ENCODE results near the gene HES5. TPM values are rescaled to one million over a fixed set of nuclear protein-coding genes. Genes with fewer than 3 reads are reported as not detected.

HES5 gene
- total and polyA plus RNA-seq, 2 of the 13 experiments (the other 11 are each of a cell fraction or from before 2014, with no cell fraction given) = not detected

GRCh38 chr1:2530513-2531361 lies 674 bp upstream of the HES5 start:
- Histone ChIP-seq H3K4me2 (ENCODE audit: low read depth, low read length) (peak overlapping the region; percentile 87; the same call in 1 of the 2 replicates), H3K9me3 (ENCODE audit: low read length) (no peaks in the 10 kb centered on the region), H3K36me3 (replicated peaks in 1 of 2; ENCODE audit: control insufficient read depth in 1 of 2, insufficient read depth in 2 of 2, low read length in 2 of 2) (no peaks in the 10 kb centered on the region), H4K20me1 (ENCODE audit: insufficient read depth, low read length) (peaks cover 2% of the 10 kb centered on the region; the same call in 1 of the 2 replicates), H3K27me3 (ENCODE audit: control insufficient read depth in 1 of 2, insufficient read depth in 2 of 2, low read length in 2 of 2) (peaks cover 21 to 82% of the 10 kb centered on the region in 2 experiments), H2AFZ (ENCODE audit: low read length) (no peak overlapping the region), H3K9ac (ENCODE audit: insufficient read depth, low read depth, low read length) (no peak overlapping the region), H3K79me2 (ENCODE audit: insufficient read depth, low read length) (peaks cover 2% of the 10 kb centered on the region), H3K4me1 (ENCODE audit: insufficient read depth, low read length) (peaks cover 36% of the 10 kb centered on the region), H3K4me3 (replicated peaks in 1 of 3; ENCODE audit: insufficient read depth in 1 of 3, low read depth in 2 of 3, low read length in 3 of 3) (peak overlapping the region in 1 of 3 experiments; percentile 65; a peak in 1 of 6 replicates), H3K27ac (ENCODE audit: extremely low read length, insufficient read depth, low read length) (no peak overlapping the region)
- POLR2A ChIA-PET = no interaction called here
- TF ChIP-seq EZH2 (conservative IDR thresholded peaks at IDR 0.05; ENCODE audit: low read depth, low read length) = 0 out of 2 replicates have a peak, but pooled peaks have one; percentile 70
- TF ChIP-seq GATA4 (IDR thresholded peaks at IDR 0.05; ENCODE audit: borderline replicate concordance, low read depth) = no peak
- in situ Hi-C loops (cut with HindIII; ENCODE audit: extremely low pct_ligation_motif_present, low pct_unique_long_range_greater_than_20kb) (no loop called here), intact Hi-C loops (cut with micrococcal nuclease; ENCODE audit: unreplicated experiment) (no loop called here)
- CTCF ChIA-PET (ENCODE audit: low intra/inter-chr PET ratio, low total read pairs) = no interaction called here
- 3% methylated on average over 5 of the region's 30 CpGs for WGBS (ENCODE audit: low lambda C conversion rate)
- DNase-seq (ENCODE audit: low spot score) (no peak), ATAC-seq (no peak), FAIRE-seq (no peak)
- BruUV-seq (replicated peaks) = no TSS peak

GRCh38 chr1:2528966-2529783 lies 888 bp downstream of the HES5 start:
- no TSS peak for BruUV-seq (replicated peaks)
- no peaks in the 10 kb centered on the region for H3K9me3 ChIP-seq (ENCODE audit: low read length)
- intact Hi-C loops (cut with micrococcal nuclease; ENCODE audit: unreplicated experiment) = no loop called here
- no peak for TF ChIP-seq ZFP36L1 (CRISPR knock-in tag; IDR thresholded peaks at IDR 0.05)
- TF ChIP-seq POLR2G (IDR thresholded peaks at IDR 0.05; ENCODE audit: low read depth, low read length) = no peak
- TF ChIP-seq RFXAP (CRISPR knock-in tag; IDR thresholded peaks at IDR 0.05; ENCODE audit: borderline replicate concordance) = no peak
- 0 out of 2 replicates have a peak, but pooled peaks have one; percentile 12 for TF ChIP-seq YEATS4 (CRISPR knock-in tag; IDR thresholded peaks at IDR 0.05; ENCODE audit: borderline replicate concordance)
- TF ChIP-seq KAT8 (CRISPR knock-in tag; IDR thresholded peaks at IDR 0.05) = peak; percentile 41; the same call in 1 of the 2 replicates
- TF ChIP-seq MXD4 (CRISPR knock-in tag; IDR thresholded peaks at IDR 0.05) = no peak
- peak; percentile 57 for TF ChIP-seq ZNF687 (CRISPR knock-in tag; IDR thresholded peaks at IDR 0.05)

More at GRCh38 chr1:2528966-2529783, 888 bp downstream of the HES5 start:
- in situ Hi-C loops (cut with HindIII; ENCODE audit: extremely low pct_ligation_motif_present, low pct_unique_long_range_greater_than_20kb) = no loop called here
- Histone ChIP-seq H3K36me3 (replicated peaks in 1 of 2; ENCODE audit: control insufficient read depth in 1 of 2, insufficient read depth in 2 of 2, low read length in 2 of 2) (no peaks in the 10 kb centered on the region), H4K20me1 (ENCODE audit: insufficient read depth, low read length) (peaks cover 18% of the 10 kb centered on the region), H3K4me2 (ENCODE audit: low read depth, low read length) (peak overlapping the region; percentile 87), H3K27ac (ENCODE audit: extremely low read length, insufficient read depth, low read length) (no peak overlapping the region), H3K4me3 (replicated peaks in 1 of 3; ENCODE audit: insufficient read depth in 1 of 3, low read depth in 2 of 3, low read length in 3 of 3) (peak overlapping the region; percentile 37 to 65 (median 46); a peak in 5 of 6 replicates), H3K79me2 (ENCODE audit: insufficient read depth, low read length) (peaks cover 18% of the 10 kb centered on the region), H3K4me1 (ENCODE audit: insufficient read depth, low read length) (peaks cover 43% of the 10 kb centered on the region), H3K27me3 (ENCODE audit: control insufficient read depth in 1 of 2, insufficient read depth in 2 of 2, low read length in 2 of 2) (peaks cover 17 to 66% of the 10 kb centered on the region in 2 experiments), H2AFZ (ENCODE audit: low read length) (no peak overlapping the region), H3K9ac (ENCODE audit: insufficient read depth, low read depth, low read length) (no peak overlapping the region)
- 4% methylated on average over 18 of the region's 84 CpGs for WGBS (ENCODE audit: low lambda C conversion rate)
- FAIRE-seq = no peak
- peak; percentile 38 for ATAC-seq
- ChIA-PET POLR2A (interaction anchor here (1.1 to 1.4 kb wide), 3 partner anchors 15 to 116 kb away, joined by 3 to 4 read pairs (median 3); no protein-coding TSS in a partner anchor), CTCF (ENCODE audit: low intra/inter-chr PET ratio, low total read pairs) (interaction anchor here (1.9 kb wide), 1 partner anchor 19 kb away, joined by 9 read pairs; no protein-coding TSS in a partner anchor)
- no peak for DNase-seq (ENCODE audit: low spot score)

All from HepG2 (cell line).